Measurements from ENCODE around the gene EPHA6. TPM values are rescaled to one million over a fixed set of nuclear protein-coding genes. Genes with fewer than 3 reads are reported as not detected.

Gene EPHA6
- polyA plus RNA-seq, 3 donors = 0.06 to 1.1 (median 0.10) TPM

DNA sequence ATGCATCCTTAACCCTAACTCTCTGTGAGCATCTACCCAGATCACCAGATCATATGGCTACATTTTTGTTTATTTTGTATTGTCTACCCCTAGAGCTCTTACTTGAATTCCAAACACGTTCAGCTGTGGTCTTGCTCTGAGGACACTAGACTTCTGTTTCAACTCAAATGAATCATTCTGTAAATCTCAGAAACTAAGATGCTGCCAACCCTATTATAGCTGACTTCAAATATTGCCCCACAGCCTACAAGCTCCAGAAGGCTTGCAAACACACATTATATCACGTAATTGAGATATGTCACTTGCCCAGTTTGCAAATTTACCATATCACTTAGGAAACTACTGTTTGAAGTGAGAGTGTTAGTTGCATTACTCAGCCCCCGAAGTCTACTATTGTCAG, 524.0 kb downstream of the EPHA6 start:
- no peak overlapping the region for H3K27ac ChIP-seq (ENCODE audit: low read depth, low read length)
- 69 to 77% (median 74%) methylated on average over 3 of the region's 3 CpGs for WGBS, 3 donors

- 30 to 44% (median 37%) methylated on average over 2 of the region's 2 CpGs for WGBS, 3 donors
- H3K27ac ChIP-seq (ENCODE audit: low read depth, low read length) = no peak overlapping the region
Measured at GRCh38 chr3:97340940-97341339, 526.5 kb downstream of the EPHA6 start.

DNA sequence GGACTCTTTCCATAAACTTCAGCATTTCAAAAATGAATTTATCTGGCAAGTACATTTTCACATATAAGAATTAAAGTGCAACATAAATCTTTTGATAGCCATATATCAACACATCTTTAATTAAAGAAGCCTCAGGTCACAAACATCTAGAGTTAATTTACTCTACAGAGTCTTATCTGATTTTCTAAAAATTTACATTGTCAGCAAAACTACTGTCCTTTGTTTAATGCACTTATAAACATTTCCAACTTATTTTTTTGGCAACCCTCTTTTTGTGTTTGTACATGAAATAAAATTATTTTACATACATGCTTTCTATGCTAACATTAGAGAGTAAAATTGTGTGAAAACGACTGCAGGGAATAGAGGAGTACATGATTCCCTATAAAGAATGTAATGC, 533.4 kb downstream of the EPHA6 start:
- H3K27ac ChIP-seq (ENCODE audit: low read depth, low read length) = no peak overlapping the region
- 44 to 54% (median 49%) methylated on average over 1 of the region's 1 CpG for WGBS, 3 donors

- H3K27ac ChIP-seq (ENCODE audit: low read depth, low read length) = no peak overlapping the region
- WGBS, 3 donors = 69 to 80% (median 79%) methylated on average over 3 of the region's 3 CpGs
Measured at GRCh38 chr3:97350971-97351370, 536.6 kb downstream of the EPHA6 start.

GRCh38 chr3:97353176-97353575, 538.8 kb downstream of the EPHA6 start:
- H3K27ac ChIP-seq (ENCODE audit: low read depth, low read length) = no peak overlapping the region
- 84 to 94% (median 92%) methylated on average over 2 of the region's 2 CpGs for WGBS, 3 donors

GRCh38 chr3:97359977-97360376, 545.6 kb downstream of the EPHA6 start:
- WGBS, 3 donors = 35 to 57% (median 50%) methylated on average over 2 of the region's 2 CpGs
- no peak overlapping the region for H3K27ac ChIP-seq (ENCODE audit: low read depth, low read length)

GRCh38 chr3:97360804-97361203, 546.4 kb downstream of the EPHA6 start:
- H3K27ac ChIP-seq (ENCODE audit: low read depth, low read length) = no peak overlapping the region
- WGBS, 3 donors = 68 to 74% (median 71%) methylated on average over 3 of the region's 3 CpGs

GRCh38 chr3:97384583-97384982, 570.2 kb downstream of the EPHA6 start:
- H3K27ac ChIP-seq (ENCODE audit: low read depth, low read length) = no peak overlapping the region

GRCh38 chr3:97388774-97389173, 574.4 kb downstream of the EPHA6 start:
- 16 to 31% (median 26%) methylated on average over 1 of the region's 1 CpG for WGBS, 3 donors
- no peak overlapping the region for H3K27ac ChIP-seq (ENCODE audit: low read depth, low read length)

DNA sequence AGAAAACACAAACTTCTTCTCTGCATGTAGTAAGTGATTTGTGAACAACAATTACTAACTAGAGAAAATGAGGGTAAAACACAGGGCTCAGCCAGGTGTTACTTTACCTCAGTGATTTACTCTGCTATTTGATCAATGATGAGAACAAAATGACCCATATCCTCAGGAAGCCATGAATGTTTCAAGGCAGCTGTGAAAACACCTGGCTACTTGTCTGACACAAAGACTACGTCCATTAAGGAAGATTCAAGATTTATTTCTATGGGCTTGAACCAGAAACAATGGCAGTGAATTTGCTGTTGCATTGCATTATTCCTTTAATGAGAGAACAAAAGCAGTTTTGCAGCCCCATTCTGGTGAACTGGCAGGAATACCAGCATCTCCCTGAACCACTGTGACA, 575.5 kb downstream of the EPHA6 start:
- 36 to 48% (median 38%) methylated on average over 1 of the region's 1 CpG for whole genome bisulfite sequencing, 3 donors
- no peak overlapping the region for H3K27ac ChIP-seq (ENCODE audit: low read depth, low read length)

DNA sequence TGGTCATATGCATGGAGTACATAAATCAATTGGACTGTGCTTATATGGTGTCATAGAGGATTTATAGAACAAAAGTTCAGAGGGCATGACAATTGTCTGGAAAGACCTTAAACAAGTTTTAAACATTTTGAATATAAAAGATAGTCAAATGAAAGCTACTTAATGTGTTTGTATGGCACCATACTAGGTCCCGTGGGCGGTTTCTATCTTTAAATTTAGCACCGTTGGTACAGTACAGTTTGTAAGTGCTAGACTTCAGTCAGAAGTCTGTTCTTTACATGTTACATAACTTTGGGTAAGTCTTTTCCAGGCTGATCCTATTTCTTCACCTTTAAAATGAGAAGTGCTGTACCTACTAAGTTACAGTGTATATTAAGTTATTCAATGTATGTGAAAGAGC, 576.8 kb downstream of the EPHA6 start:
- 79 to 88% (median 82%) methylated on average over 3 of the region's 3 CpGs for WGBS, 3 donors

GRCh38 chr3:97409612-97410011, 595.2 kb downstream of the EPHA6 start:
- H3K27ac ChIP-seq (ENCODE audit: low read depth, low read length) = no peak overlapping the region

More for the DNA sequence above, 576.8 kb downstream of the EPHA6 start:
- no peak overlapping the region for H3K27ac ChIP-seq (ENCODE audit: low read depth, low read length)

DNA sequence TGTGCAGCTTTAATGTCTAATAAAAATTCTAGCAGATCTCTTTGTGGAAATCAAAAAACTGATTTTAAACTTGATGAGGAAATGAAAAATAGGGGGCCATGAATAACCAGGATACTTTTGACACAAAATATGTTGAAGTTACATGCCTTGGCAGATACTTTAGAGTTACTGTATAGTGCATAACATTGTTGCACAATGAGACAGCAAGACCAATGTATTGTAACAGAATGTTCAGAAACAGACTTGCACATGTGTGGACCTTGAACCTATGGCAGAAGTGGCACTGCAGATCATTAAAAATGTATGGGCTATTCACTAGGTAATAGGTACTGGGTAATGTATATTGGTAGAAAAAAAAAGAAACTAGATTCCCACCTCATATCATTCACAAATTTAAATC, 607.2 kb downstream of the EPHA6 start:
- H3K27ac ChIP-seq (ENCODE audit: low read depth, low read length) = no peak overlapping the region

DNA sequence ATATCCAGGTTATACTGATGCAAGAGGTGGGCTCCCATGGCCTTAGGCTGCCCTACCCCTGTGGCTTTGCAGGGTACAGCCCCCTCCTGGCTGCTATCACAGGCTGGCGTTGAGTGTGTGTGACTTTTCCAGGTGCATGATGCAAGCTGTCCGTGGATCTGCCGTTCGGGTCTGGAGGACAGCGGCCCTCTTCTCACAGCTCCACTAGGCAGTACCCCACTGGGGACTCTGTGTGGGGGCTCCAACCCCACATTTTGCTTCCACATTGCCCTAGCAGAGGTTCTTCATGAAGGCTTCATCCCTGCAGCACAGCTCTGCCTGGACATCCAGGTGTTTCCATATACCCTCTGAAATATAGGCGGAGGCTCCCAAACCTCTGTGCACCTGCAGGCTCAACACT, 610.6 kb downstream of the EPHA6 start:
- 86 to 96% (median 94%) methylated on average over 6 of the region's 6 CpGs for WGBS, 3 donors
- H3K27ac ChIP-seq (ENCODE audit: low read depth, low read length) = no peak overlapping the region

- WGBS, 3 donors = 66 to 82% (median 78%) methylated on average over 2 of the region's 2 CpGs
- no peak overlapping the region for H3K27ac ChIP-seq (ENCODE audit: low read depth, low read length)
Measured at GRCh38 chr3:97430601-97431000, 616.2 kb downstream of the EPHA6 start.

- WGBS, 3 donors = 52 to 83% (median 71%) methylated on average over 2 of the region's 2 CpGs
- H3K27ac ChIP-seq (ENCODE audit: low read depth, low read length) = no peak overlapping the region
Measured at GRCh38 chr3:97432914-97433313, 618.5 kb downstream of the EPHA6 start.

DNA sequence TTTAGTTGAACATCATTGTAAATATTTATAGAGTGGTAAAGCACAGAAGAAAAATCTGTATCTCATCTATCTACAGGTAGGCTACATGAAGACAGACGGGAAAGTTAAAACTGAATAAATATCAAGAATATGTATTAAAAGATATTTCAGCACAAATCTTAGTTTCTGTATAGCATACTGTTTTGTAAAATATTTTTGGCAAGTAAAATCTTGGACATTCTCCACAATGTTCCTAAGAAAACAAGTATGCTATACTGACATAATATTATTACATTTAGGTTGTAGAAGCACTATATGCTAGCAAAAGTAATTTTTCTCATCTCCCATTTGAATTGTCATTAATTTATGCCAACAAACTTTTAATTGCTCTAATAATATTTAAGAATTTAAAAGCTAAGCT, 623.7 kb downstream of the EPHA6 start:
- H3K27ac ChIP-seq (ENCODE audit: low read depth, low read length) = no peak overlapping the region
- 73 to 79% (median 77%) methylated on average over 1 of the region's 1 CpG for WGBS, 3 donors

DNA sequence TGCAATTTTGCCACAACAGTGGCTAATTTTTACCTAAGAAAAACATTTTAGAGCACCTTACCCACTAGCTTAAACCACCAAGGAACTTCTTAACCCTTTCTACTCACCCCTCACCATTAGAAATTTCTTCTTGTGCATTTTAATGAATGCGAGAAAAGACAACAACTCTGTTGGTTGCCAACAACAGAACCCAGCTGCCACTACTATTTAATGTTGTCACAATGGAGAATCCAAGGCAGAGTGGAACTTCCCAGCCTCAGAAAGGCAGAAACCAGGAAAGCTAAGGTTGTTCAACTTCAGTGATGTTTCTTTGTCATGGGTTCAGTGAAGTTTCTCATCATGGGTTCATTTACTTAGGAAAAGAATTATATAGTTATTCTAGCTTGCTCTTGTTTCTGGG, 625.0 kb downstream of the EPHA6 start:
- H3K27ac ChIP-seq (ENCODE audit: low read depth, low read length) = no peak overlapping the region
- 72 to 85% (median 79%) methylated on average over 1 of the region's 1 CpG for WGBS, 3 donors

DNA sequence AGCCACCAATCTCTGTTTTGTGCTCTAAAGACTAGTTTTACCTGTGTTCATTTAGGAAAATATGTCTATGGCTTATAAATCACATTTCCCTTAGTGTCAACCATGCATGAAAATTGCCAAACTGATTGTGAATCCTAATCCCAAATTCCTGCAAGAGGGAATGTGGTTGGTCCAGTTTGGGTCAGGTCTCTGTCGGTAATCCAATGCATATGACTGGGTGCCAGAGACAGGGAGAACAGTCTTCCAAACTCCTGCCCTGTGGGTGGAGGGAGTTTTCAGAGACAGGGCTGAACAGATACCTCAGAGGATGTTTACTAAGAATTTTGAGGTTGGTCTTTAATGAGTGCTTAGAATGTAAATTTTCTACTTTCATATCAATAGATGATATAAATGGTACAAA, 649.6 kb downstream of the EPHA6 start:
- WGBS, 3 donors = 19 to 34% (median 23%) methylated on average over 1 of the region's 1 CpG
- no peak overlapping the region for H3K27ac ChIP-seq (ENCODE audit: low read depth, low read length)

DNA sequence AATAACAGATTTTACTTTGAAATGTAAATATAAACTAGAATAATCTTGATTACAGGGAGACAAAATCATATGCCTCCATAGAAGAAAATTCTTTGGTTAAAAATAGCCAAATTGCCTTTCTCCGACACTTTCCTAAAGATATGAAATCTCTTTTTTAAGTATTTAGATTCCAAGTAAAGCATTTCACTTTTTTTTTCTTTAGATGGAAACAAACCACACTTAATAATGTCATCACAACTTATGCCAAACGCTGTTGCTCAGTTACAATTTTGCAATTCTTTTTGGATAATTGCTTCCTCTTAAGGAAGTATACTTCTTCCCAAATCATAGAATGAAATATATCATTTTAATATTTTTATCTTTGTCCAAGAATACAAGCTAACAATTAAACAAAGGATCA, 656.1 kb downstream of the EPHA6 start:
- WGBS, 3 donors = 41 to 64% (median 42%) methylated on average over 2 of the region's 2 CpGs
- H3K27ac ChIP-seq (ENCODE audit: low read depth, low read length) = no peak overlapping the region

GRCh38 chr3:97479740-97480139, 665.3 kb downstream of the EPHA6 start:
- H3K27ac ChIP-seq (ENCODE audit: low read depth, low read length) = no peak overlapping the region

Data from adipose tissue (tissue), 3 donors.